Mucosa of descending colon (tissue), 3 donors: Measurements from ENCODE around the gene PRSS33. TPM values are rescaled to one million over a fixed set of nuclear protein-coding genes. Genes with fewer than 3 reads are reported as not detected.
A peak's percentile ranks its signal among the peaks of the same experiment; 100 is the strongest.

Experiments used
- ATAC-seq: fragments of 200-7000 bp; cut with Tn5 transposase; one replicate; pipeline ENCODE4 v1.9.1; 2020; ENCODE audit warnings: mild to moderate bottlenecking, moderate library complexity
- DNase-seq, 3 donors: peaks; one replicate each; pipeline ENCODE4 v3.0.0-alpha.2; 2020
- H3K36me3 ChIP-seq: fragments of 200-600 bp; one replicate; pipeline ENCODE4 v1.8.0; 2021; ENCODE audit warnings: low read depth, mild to moderate bottlenecking
- H3K4me1 ChIP-seq: fragments of 200-600 bp; one replicate; pipeline ENCODE4 v1.8.0; 2021; ENCODE audit warnings: low read depth, mild to moderate bottlenecking
- H3K4me3 ChIP-seq: fragments of 200-600 bp; one replicate; pipeline ENCODE4 v1.8.0; 2021; ENCODE audit warnings: mild to moderate bottlenecking
- H3K9me3 ChIP-seq: fragments of 200-600 bp; one replicate; pipeline ENCODE4 v1.8.0; 2021; ENCODE audit warnings: mild to moderate bottlenecking
- intact Hi-C, 2 donors: fragments of 100-400 bp; cut with DNase I in 1 of 2; cut with micrococcal nuclease in 1 of 2; formaldehyde crosslinking; loops; one replicate each; pipeline versions ENCODE4 v1.11.0 to v1.11.1; 2022; cut with DNase I, micrococcal nuclease
- total RNA-seq, 3 donors: library from RNA; stranded (reverse); fragmentation: NEBNext Ultra II Directional in 2 of 3; extraction: Animal tissue kit (Norgen Biotek cat#: 25700) in 2 of 3; gene quantifications; one replicate each; pipeline versions ENCODE4 v1.2.1 to v1.2.4, GENCODE V29; 2021 to 2023
- TF ChIP-seq, protein P1 (sequence below): fragments of 200-600 bp; IDR thresholded peaks from one replicate; pipeline ENCODE4 v1.8.0; 2022; ENCODE audit warnings: antibody characterized with exemption, mild to moderate bottlenecking
- donor health status: DM: no; HTN: no; CAD: no; lungs with moderate emphysema.
- donor health status: DM: no; HTN: no; CAD: no.
- donor health status: DM: no; HTN: yes; CAD: no.

The PRSS33 gene
- total RNA-seq, 3 donors from 2014 or later: not detected

DNA sequence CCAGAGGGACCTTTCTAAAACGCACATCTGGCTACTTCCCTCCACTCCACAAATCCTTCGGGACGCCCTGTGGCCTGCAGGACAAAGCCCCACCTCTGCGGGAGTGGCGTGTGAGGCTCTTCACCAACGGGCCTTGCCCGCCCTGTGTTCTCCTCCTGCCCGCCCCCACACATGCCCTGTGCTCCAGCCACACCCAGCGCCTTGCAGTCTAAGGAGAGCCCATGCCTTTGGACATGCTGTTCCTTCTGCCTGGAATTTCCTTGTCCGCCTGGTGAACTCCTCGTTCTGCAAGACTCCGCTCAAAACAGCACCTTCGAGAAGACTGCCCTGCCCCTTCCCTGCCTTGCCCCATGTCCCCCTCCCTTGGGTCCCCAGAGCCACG, 17.7 kb downstream of the PRSS33 start:
- DNase-seq: peak; percentile 88 to 92 (median 90)
- H3K9me3 ChIP-seq: no peaks in the 10 kb centered on the region

DNA sequence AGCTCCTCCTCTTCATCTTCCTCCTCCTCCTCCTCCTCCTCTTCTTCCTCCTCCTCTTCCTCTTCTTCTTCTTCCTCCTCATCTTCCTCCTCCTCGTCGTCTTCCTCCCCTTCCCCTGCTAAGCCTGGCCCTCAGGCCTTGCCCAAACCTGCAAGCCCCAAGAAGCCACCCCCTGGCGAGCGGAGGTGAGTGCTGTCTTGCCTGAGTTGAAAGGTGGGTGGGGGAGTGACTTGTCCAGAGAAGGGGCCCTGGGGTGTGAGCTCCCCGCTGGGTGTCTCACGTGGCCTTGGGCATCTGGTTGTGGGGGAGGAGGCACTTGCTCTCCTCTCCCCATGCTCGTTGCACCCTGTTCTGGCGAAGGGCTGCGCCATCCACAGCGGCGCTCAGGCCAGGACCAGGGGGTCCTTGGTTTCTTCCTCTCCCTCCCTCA, 18.2 kb downstream of the PRSS33 start:
- ATAC-seq: peak; percentile 0
- H3K9me3 ChIP-seq: no peaks in the 10 kb centered on the region
- intact Hi-C loops: no loop called here

More for the DNA sequence above, 17.7 kb downstream of the PRSS33 start:
- peak; percentile 93 for ATAC-seq
- peaks cover 16% of the 10 kb centered on the region for H3K4me1 ChIP-seq
- no peak overlapping the region for H3K4me3 ChIP-seq
- H3K36me3 ChIP-seq: peaks cover 7% of the 10 kb centered on the region
- intact Hi-C loops: no loop called here
- TF ChIP-seq, protein P1, sequence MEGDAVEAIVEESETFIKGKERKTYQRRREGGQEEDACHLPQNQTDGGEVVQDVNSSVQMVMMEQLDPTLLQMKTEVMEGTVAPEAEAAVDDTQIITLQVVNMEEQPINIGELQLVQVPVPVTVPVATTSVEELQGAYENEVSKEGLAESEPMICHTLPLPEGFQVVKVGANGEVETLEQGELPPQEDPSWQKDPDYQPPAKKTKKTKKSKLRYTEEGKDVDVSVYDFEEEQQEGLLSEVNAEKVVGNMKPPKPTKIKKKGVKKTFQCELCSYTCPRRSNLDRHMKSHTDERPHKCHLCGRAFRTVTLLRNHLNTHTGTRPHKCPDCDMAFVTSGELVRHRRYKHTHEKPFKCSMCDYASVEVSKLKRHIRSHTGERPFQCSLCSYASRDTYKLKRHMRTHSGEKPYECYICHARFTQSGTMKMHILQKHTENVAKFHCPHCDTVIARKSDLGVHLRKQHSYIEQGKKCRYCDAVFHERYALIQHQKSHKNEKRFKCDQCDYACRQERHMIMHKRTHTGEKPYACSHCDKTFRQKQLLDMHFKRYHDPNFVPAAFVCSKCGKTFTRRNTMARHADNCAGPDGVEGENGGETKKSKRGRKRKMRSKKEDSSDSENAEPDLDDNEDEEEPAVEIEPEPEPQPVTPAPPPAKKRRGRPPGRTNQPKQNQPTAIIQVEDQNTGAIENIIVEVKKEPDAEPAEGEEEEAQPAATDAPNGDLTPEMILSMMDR: no peak

DNA sequence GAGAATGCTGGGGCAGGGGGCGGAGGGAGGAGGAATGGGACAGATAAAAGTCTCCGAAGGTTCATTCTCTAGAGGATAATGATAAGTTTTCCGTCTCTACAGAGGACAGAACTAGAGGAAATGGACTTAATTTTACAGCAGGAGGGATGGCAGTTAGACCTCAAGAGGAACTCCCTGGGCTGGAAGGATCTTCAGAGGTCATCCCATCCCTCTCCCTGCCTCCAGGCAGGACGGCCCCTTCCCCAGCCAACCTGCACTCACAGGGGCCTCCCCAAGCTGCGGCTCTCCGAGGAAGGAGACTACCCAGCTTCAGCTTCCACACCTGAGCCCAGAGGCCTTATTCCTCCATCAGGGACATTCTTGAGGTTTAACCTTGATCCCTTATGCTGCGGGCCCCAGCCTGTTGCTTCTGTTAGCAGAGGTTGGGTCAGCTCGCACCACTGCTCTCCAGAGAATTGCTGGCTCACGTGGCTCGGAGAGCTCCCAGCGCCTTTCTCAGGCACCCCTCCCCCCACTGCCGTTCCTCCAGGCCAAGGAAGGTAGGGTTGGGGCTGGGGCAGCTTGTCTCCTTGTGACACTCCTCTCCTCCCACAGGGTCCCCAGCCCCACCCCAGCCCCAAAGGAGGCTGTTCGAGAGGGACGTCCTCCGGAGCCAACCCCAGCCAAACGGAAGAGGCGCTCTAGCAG, 18.8 kb downstream of the PRSS33 start:
- TF ChIP-seq, protein P1: no peak
- Histone ChIP-seq H3K36me3 (peaks cover 14% of the 10 kb centered on the region), H3K4me3 (no peak overlapping the region), H3K9me3 (no peaks in the 10 kb centered on the region), H3K4me1 (peaks cover 16% of the 10 kb centered on the region)
- ATAC-seq (no peak), DNase-seq (no peak)
- intact Hi-C loops: no loop called here

More for the DNA sequence above, 18.2 kb downstream of the PRSS33 start:
- Histone ChIP-seq H3K4me3 (no peak overlapping the region), H3K4me1 (peaks cover 16% of the 10 kb centered on the region), H3K36me3 (peaks cover 8% of the 10 kb centered on the region)
- TF ChIP-seq, protein P1: no peak
- no peak for DNase-seq

DNA sequence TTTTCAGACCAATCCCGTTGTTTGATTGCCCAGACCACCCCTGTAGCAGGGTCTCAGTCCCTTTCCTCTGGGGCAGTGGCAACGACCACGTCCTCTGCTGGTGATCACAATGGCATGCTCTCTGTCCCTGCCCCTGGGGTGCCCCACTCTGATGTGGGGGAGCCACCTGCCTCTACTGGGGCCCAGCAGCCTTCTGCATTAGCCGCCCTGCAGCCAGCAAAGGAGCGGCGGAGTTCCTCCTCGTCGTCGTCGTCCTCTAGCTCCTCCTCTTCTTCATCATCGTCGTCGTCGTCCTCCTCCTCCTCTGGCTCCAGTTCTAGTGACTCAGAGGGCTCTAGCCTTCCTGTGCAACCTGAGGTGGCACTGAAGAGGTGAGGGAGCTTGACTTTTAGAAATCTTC, 19.5 kb downstream of the PRSS33 start:
- H3K9me3 ChIP-seq: no peaks in the 10 kb centered on the region
- intact Hi-C loops: no loop called here
- H3K4me3 ChIP-seq: no peak overlapping the region
- ATAC-seq (no peak), DNase-seq (peak in 1 of 3 donors; percentile 16)
- H3K4me1 ChIP-seq: peaks cover 16% of the 10 kb centered on the region
- H3K36me3 ChIP-seq: peaks cover 20% of the 10 kb centered on the region
- TF ChIP-seq, protein P1: no peak

DNA sequence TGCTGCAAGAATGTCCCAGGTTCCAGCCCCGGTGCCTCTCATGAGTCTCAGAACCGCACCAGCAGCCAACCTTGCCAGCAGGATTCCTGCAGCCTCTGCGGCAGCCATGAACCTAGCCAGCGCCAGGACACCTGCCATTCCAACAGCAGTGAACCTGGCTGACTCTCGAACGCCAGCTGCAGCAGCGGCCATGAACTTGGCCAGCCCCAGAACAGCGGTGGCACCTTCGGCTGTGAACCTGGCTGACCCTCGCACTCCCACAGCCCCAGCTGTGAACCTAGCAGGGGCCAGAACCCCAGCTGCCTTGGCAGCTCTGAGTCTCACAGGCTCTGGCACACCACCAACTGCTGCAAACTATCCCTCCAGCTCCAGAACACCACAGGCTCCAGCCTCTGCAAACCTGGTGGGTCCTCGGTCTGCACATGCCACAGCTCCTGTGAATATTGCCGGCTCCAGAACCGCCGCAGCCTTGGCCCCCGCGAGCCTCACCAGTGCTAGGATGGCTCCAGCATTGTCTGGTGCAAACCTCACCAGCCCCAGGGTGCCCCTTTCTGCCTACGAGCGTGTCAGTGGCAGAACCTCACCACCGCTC, 20.1 kb downstream of the PRSS33 start:
- DNase-seq (peak in 1 of 3 donors; percentile 24), ATAC-seq (no peak)
- intact Hi-C loops: no loop called here
- Histone ChIP-seq H3K9me3 (no peaks in the 10 kb centered on the region), H3K4me1 (peaks cover 16% of the 10 kb centered on the region), H3K36me3 (peaks cover 24% of the 10 kb centered on the region), H3K4me3 (no peak overlapping the region)
- TF ChIP-seq, protein P1: no peak
